HuH-7 (cell line): ENCODE measurements around the gene SULT1A1.
"Not testable (repeated sequence)": the region's sequence is repeated elsewhere in the genome, so short reads cannot be mapped to it uniquely, and the experiment has no call there.

Experiments used
- DNase-seq: peaks from one replicate; pipeline ENCODE4 v3.0.0; 2011; ENCODE audit warnings: low spot score

SULT1A1 gene

GRCh38 chr16:28608867-28609596 lies 812 bp downstream of the SULT1A1 start:
- not testable (repeated sequence) for DNase-seq

GRCh38 chr16:28608496-28608808 lies 1.4 kb downstream of the SULT1A1 start:
- DNase-seq: not testable (repeated sequence)

- DNase-seq: not testable (repeated sequence)
Observed at GRCh38 chr16:28607681-28608495, 2.0 kb downstream of the SULT1A1 start.

- DNase-seq: no peak
Observed at GRCh38 chr16:28607116-28607623, 2.7 kb downstream of the SULT1A1 start.

- no peak for DNase-seq
Observed at GRCh38 chr16:28606291-28607115, 3.3 kb downstream of the SULT1A1 start.

GRCh38 chr16:28604186-28604565 lies 5.7 kb downstream of the SULT1A1 start:
- no peak for DNase-seq

- no peak for DNase-seq
Observed at GRCh38 chr16:28603381-28604185, 6.3 kb downstream of the SULT1A1 start.

- no peak for DNase-seq
Observed at GRCh38 chr16:28602529-28602928, 7.3 kb downstream of the SULT1A1 start.

- DNase-seq: not testable (repeated sequence)
Observed at GRCh38 chr16:28602062-28602461, 7.8 kb downstream of the SULT1A1 start.

- not testable (repeated sequence) for DNase-seq
Observed at GRCh38 chr16:28601589-28601988, 8.3 kb downstream of the SULT1A1 start.

GRCh38 chr16:28600965-28601364 lies 8.9 kb downstream of the SULT1A1 start:
- DNase-seq: not testable (repeated sequence)

- DNase-seq: not testable (repeated sequence)
Observed at GRCh38 chr16:28599377-28600285, 10.2 kb downstream of the SULT1A1 start.

- DNase-seq: peak; percentile 92
Observed at GRCh38 chr16:28597692-28598261, 12.1 kb downstream of the SULT1A1 start.

GRCh38 chr16:28596840-28597691 lies 12.8 kb downstream of the SULT1A1 start, which contains the start of gene SULT1A2:
Gene SULT1A2 (minus strand): TSS chr16:28597050. CDS start chr16:28595930, 1,120 bp downstream.
- DNase-seq: no peak

GRCh38 chr16:28596115-28596630 lies 13.7 kb downstream of the SULT1A1 start:
- no peak for DNase-seq

GRCh38 chr16:28595451-28595850 lies 14.4 kb downstream of the SULT1A1 start:
- DNase-seq: not testable (repeated sequence)

GRCh38 chr16:28592979-28593553 lies 16.8 kb downstream of the SULT1A1 start:
- no peak for DNase-seq

- DNase-seq: no peak
Observed at GRCh38 chr16:28592511-28592910, 17.3 kb downstream of the SULT1A1 start.
